Aorta (tissue), 5 donors: ENCODE results near the gene ATAD1. TPM values are rescaled to one million over a fixed set of nuclear protein-coding genes. Genes with fewer than 3 reads are reported as not detected.

ENCODE experiments used
- ATAC-seq: fragments of 200-7000 bp; cut with Tn5 transposase; one replicate; pipeline ENCODE4 v1.9.1; 2022; ENCODE audit warnings: moderate library complexity; ENCODE audit not compliant: low FRiP score
- DNase-seq, 2 donors: peaks; one replicate each; pipeline ENCODE4 v3.0.0-alpha.2; 2020
- H3K27ac ChIP-seq, 2 donors: one replicate each; pipeline ENCODE4 v1.5.1; 2013; ENCODE audit warnings: low read length in 2 of 2, mild to moderate bottlenecking in 2 of 2, moderate library complexity in 2 of 2, control low read depth in 1 of 2, inconsistent platforms in 1 of 2, low read depth in 1 of 2
- H3K27me3 ChIP-seq, 2 donors: one replicate each; pipeline ENCODE4 v1.6.1; 2013; ENCODE audit warnings: control low read depth in 1 of 2, low read length in 1 of 2, mild to moderate bottlenecking in 1 of 2, moderate library complexity in 1 of 2; ENCODE audit not compliant: insufficient read depth in 2 of 2, control insufficient read depth in 1 of 2
- H3K36me3 ChIP-seq, 2 donors: one replicate each; pipeline ENCODE4 v1.6.1; 2013; ENCODE audit warnings: control low read depth in 1 of 2, low read length in 1 of 2, mild to moderate bottlenecking in 1 of 2; ENCODE audit not compliant: insufficient read depth in 2 of 2, control insufficient read depth in 1 of 2
- H3K4me1 ChIP-seq, 2 donors: one replicate each; pipeline ENCODE4 v1.6.1; 2013; ENCODE audit warnings: low read length in 2 of 2, control low read depth in 1 of 2, mild to moderate bottlenecking in 1 of 2, moderate library complexity in 1 of 2; ENCODE audit not compliant: insufficient read depth in 2 of 2, control insufficient read depth in 1 of 2
- H3K4me3 ChIP-seq, 2 donors: one replicate each; pipeline ENCODE4 v1.5.1; 2013; ENCODE audit warnings: low read length in 2 of 2, control low read depth in 1 of 2, mild to moderate bottlenecking in 1 of 2
- H3K9me3 ChIP-seq: one replicate; pipeline ENCODE4 v1.6.1; 2013; ENCODE audit warnings: mild to moderate bottlenecking, low read length; ENCODE audit not compliant: control insufficient read depth
- WGBS, 2 donors: extraction: QIAGEN DNeasy Blood & Tissue Kit; methylation state at CpG; one replicate each; pipeline ENCODE4 v1.1.7; 2013; 5-methylcytosine and 5-hydroxymethylcytosine counted together
- intact Hi-C, 2 donors: fragments of 100-400 bp; cut with DNase I; formaldehyde crosslinking; loops; one replicate each; pipeline versions ENCODE4 v1.14.2 to v1.15.0; 2022
- polyA plus RNA-seq, 2 donors: library from polyadenylated mRNA; stranded (reverse); fragments of 200-250 nt; gene quantifications; one replicate each; pipeline ENCODE4 v1.2.3, GENCODE V29; 2013
- total RNA-seq, 2 donors: library from RNA; stranded (reverse); fragmentation: NEBNext Ultra II Directional; extraction: Animal tissue kit (Norgen Biotek cat#: 25700); gene quantifications; one replicate each; pipeline ENCODE4 v1.2.1, GENCODE V29; 2021
- donor health status: healthy with polysubstance abuse.
- donor health status: Bipolar disorder and iron deficiency.
- donor health status: DM: no; HTN: no; CAD: no.
- donor health status: DM: no; HTN: no; CAD: no.
- donor health status: DM: yes; HTN: yes; CAD: no.

Gene ATAD1
- total and polyA plus RNA-seq, 4 donors, result 18.8 to 43.4 (median 32.1) TPM

GRCh38 chr10:87775766-87776165, 42.3 kb downstream of the ATAD1 start:
- WGBS, 2 donors, result 77% methylated on average over 4 of the region's 4 CpGs

GRCh38 chr10:87771871-87772500, 46.0 kb downstream of the ATAD1 start:
- H3K36me3 ChIP-seq, result peaks cover 2% of the 10 kb centered on the region in 2 donors

More at GRCh38 chr10:87775766-87776165, 42.3 kb downstream of the ATAD1 start:
- intact Hi-C loops, result no loop called here
- no peaks in the 10 kb centered on the region for H3K4me1 ChIP-seq
- DNase-seq (no peak), ATAC-seq (no peak)
- peak overlapping the region in 1 of 2 donors; percentile 28 for H3K27ac ChIP-seq
- no peaks in the 10 kb centered on the region for H3K27me3 ChIP-seq
- no peak overlapping the region for H3K4me3 ChIP-seq
- no peaks in the 10 kb centered on the region for H3K9me3 ChIP-seq
- no peaks in the 10 kb centered on the region for H3K36me3 ChIP-seq

GRCh38 chr10:87767253-87767652, 50.8 kb downstream of the ATAD1 start:
- Histone ChIP-seq H3K4me3 (no peak overlapping the region), H3K4me1 (no peaks in the 10 kb centered on the region), H3K27me3 (no peaks in the 10 kb centered on the region), H3K9me3 (no peaks in the 10 kb centered on the region), H3K36me3 (peaks cover 2 to 4% of the 10 kb centered on the region in 2 donors), H3K27ac (no peak overlapping the region)
- 90 to 94% methylated on average over 5 of the region's 5 CpGs for WGBS, 2 donors
- DNase-seq (no peak), ATAC-seq (no peak)
- intact Hi-C loops, result no loop called here

More at GRCh38 chr10:87771871-87772500, 46.0 kb downstream of the ATAD1 start:
- Histone ChIP-seq H3K27ac (no peak overlapping the region), H3K4me1 (no peaks in the 10 kb centered on the region), H3K27me3 (no peaks in the 10 kb centered on the region), H3K9me3 (no peaks in the 10 kb centered on the region), H3K4me3 (no peak overlapping the region)
- no peak for DNase-seq
- WGBS, 2 donors, result 89 to 95% methylated on average over 2 of the region's 2 CpGs
- no peak for ATAC-seq
- intact Hi-C loops, result no loop called here

DNA sequence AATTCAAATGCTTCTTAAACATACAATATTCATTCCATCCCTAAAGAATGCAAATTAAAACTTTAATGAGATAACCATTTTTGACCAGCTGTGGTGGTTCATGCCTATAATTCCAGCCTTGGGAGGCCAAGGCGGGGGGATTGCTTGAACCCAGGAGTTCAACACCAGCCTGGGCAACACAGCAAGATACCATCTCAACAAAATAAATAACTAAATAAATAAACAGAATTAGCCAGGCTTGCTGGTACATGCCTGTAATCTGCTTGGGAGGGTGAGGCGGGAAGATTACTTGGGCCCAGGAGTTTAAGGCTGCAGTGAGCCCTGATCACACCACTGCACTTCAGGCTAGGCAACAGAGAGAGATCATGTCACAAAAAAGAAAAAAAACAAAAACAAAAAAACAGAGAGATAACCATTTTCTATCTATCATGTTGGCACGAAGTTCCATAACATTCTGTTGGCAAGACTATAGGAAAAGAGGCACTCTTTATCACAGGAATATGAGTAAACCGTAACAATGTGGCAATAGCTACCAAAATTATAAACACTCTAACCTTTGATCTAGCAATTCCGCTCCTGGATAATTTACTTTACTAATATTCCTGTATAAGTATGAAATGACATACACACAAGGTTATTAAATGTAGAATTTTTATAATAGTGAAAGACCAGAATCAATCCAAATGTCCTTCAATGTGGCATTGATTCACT, 52.2 kb downstream of the ATAD1 start:
- peaks cover 2 to 4% of the 10 kb centered on the region in 2 donors for H3K36me3 ChIP-seq
- H3K9me3 ChIP-seq, result no peaks in the 10 kb centered on the region
- no peak overlapping the region for H3K27ac ChIP-seq
- ATAC-seq (no peak), DNase-seq (no peak)
- no peaks in the 10 kb centered on the region for H3K4me1 ChIP-seq
- WGBS, 2 donors, result 88 to 98% methylated on average over 5 of the region's 5 CpGs
- intact Hi-C loops, result no loop called here
- H3K4me3 ChIP-seq, result no peak overlapping the region
- no peaks in the 10 kb centered on the region for H3K27me3 ChIP-seq

GRCh38 chr10:87764072-87764934, 53.7 kb downstream of the ATAD1 start:
- H3K4me3 ChIP-seq, result no peak overlapping the region
- peaks cover 2 to 4% of the 10 kb centered on the region in 2 donors for H3K36me3 ChIP-seq
- DNase-seq (no peak), ATAC-seq (no peak)
- no peak overlapping the region for H3K27ac ChIP-seq
- H3K9me3 ChIP-seq, result no peaks in the 10 kb centered on the region
- intact Hi-C loops, result no loop called here
- WGBS, 2 donors, result 85 to 91% methylated on average over 13 of the region's 13 CpGs
- H3K27me3 ChIP-seq, result no peaks in the 10 kb centered on the region
- H3K4me1 ChIP-seq, result no peaks in the 10 kb centered on the region

DNA sequence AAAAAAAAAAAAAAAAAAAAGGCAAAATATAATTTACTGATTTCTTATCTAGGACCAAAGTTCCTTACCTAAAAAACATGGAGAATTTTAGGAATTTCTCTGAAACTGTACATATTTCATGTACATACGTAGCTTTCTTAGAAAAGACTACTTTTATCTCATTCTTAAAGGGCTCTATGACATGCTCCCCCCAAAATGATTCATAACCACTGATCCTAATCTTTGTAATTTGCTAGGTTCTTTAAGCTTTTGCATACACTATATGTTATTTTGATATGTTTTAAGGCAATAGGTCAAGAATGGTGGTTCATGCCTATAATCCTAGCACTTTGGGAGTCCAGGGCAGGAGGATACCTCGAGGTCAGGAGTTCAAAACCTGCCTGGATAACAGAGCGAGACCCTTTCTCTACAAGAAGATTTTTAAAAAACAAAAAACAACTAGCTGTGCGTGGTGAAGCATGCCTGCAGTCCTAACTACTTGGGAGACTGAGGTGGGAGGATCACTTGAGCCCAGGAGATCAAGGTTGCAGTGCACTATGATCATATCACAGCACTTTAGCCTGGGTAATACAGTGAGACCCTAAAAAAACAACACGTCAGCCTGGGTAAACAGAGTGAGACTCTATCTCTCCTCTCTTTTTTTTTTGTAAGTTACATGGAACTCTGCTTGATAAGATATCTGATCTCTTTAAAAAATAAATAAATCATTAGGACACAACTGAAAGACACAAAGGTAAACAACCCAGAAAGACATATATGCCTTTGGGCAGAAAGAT, 54.8 kb downstream of the ATAD1 start:
- Histone ChIP-seq H3K27me3 (no peaks in the 10 kb centered on the region), H3K27ac (no peak overlapping the region), H3K9me3 (no peaks in the 10 kb centered on the region), H3K36me3 (peaks cover 2 to 4% of the 10 kb centered on the region in 2 donors), H3K4me1 (no peaks in the 10 kb centered on the region), H3K4me3 (no peak overlapping the region)
- 87 to 89% methylated on average over 5 of the region's 5 CpGs for WGBS, 2 donors
- no peak for DNase-seq
- intact Hi-C loops, result no loop called here
- ATAC-seq, result no peak

GRCh38 chr10:87761892-87762291, 56.1 kb downstream of the ATAD1 start:
- H3K4me3 ChIP-seq, result no peak overlapping the region
- intact Hi-C loops, result no loop called here
- no peaks in the 10 kb centered on the region for H3K27me3 ChIP-seq
- WGBS, 2 donors, result 82 to 86% methylated on average over 2 of the region's 2 CpGs
- no peaks in the 10 kb centered on the region for H3K4me1 ChIP-seq
- no peaks in the 10 kb centered on the region for H3K9me3 ChIP-seq
- no peak overlapping the region for H3K27ac ChIP-seq
- ATAC-seq (no peak), DNase-seq (no peak)
- H3K36me3 ChIP-seq, result peaks cover 0 to 2% of the 10 kb centered on the region in 2 donors

GRCh38 chr10:87761153-87761552, 56.9 kb downstream of the ATAD1 start:
- H3K4me1 ChIP-seq, result no peaks in the 10 kb centered on the region
- H3K27me3 ChIP-seq, result no peaks in the 10 kb centered on the region
- intact Hi-C loops, result no loop called here
- no peak overlapping the region for H3K4me3 ChIP-seq
- no peak overlapping the region for H3K27ac ChIP-seq
- ATAC-seq (no peak), DNase-seq (no peak)
- 94 to 96% methylated on average over 4 of the region's 4 CpGs for WGBS, 2 donors
- H3K9me3 ChIP-seq, result no peaks in the 10 kb centered on the region
- peaks cover under 1 to 2% of the 10 kb centered on the region in 2 donors for H3K36me3 ChIP-seq
